H9 (cell line): ENCODE data around the gene FAM180B. TPM values are rescaled to one million over a fixed set of nuclear protein-coding genes. Genes with fewer than 3 reads are reported as not detected.

Source experiments
- DNase-seq: peaks from one replicate; pipeline ENCODE4 v3.0.0-alpha.2; 2017
- H2AFZ ChIP-seq: one replicate; pipeline ENCODE4 v1.6.1; 2013; ENCODE audit warnings: mild to moderate bottlenecking, low read length, control low read depth, moderate library complexity
- H2AK5ac ChIP-seq: 2 replicates; pipeline ENCODE4 v1.6.1; 2013; ENCODE audit warnings: low read length, control low read depth, mixed read lengths; ENCODE audit not compliant: insufficient read length
- H2BK120ac ChIP-seq: one replicate; pipeline ENCODE4 v1.6.1; 2013; ENCODE audit warnings: low read depth, mild to moderate bottlenecking, low read length, control low read depth, inconsistent platforms; ENCODE audit not compliant: poor library complexity, severe bottlenecking
- H2BK12ac ChIP-seq: 2 replicates; pipeline ENCODE4 v1.6.1; 2013; ENCODE audit warnings: low read length, control low read depth, mixed read lengths, low read depth; ENCODE audit not compliant: insufficient read length
- H2BK15ac ChIP-seq: 2 replicates; pipeline ENCODE4 v1.6.1; 2013; ENCODE audit warnings: low read depth, low read length, control low read depth
- H2BK20ac ChIP-seq: one replicate; pipeline ENCODE4 v1.6.1; 2013; ENCODE audit warnings: low read depth, mild to moderate bottlenecking, low read length, control low read depth, inconsistent platforms; ENCODE audit not compliant: poor library complexity, severe bottlenecking
- H2BK5ac ChIP-seq: 2 replicates; pipeline ENCODE4 v1.6.1; 2013; ENCODE audit warnings: low read length, control low read depth, mixed read lengths; ENCODE audit not compliant: insufficient read length
- H3K14ac ChIP-seq: 2 replicates; pipeline ENCODE4 v1.6.1; 2013; ENCODE audit warnings: low read length, control low read depth; ENCODE audit not compliant: insufficient read depth
- H3K18ac ChIP-seq: 2 replicates; pipeline ENCODE4 v1.6.1; 2013; ENCODE audit warnings: low read depth, mild to moderate bottlenecking, mixed read lengths, low read length, control low read depth; ENCODE audit not compliant: insufficient read length
- H3K23ac ChIP-seq: 2 replicates; pipeline ENCODE4 v1.6.1; 2013; ENCODE audit warnings: low read length, control low read depth, mixed read lengths, low read depth; ENCODE audit not compliant: insufficient read length
- H3K23me2 ChIP-seq: 2 replicates; pipeline ENCODE4 v1.6.1; 2013; ENCODE audit warnings: low read depth, mild to moderate bottlenecking, mixed read lengths, low read length, control low read depth; ENCODE audit not compliant: insufficient read length, poor library complexity, severe bottlenecking
- H3K27ac ChIP-seq: 2 replicates; pipeline ENCODE4 v1.5.1; 2013; ENCODE audit warnings: low read length, control low read depth, mixed read lengths, low read depth; ENCODE audit not compliant: insufficient read length
- H3K27me3 ChIP-seq: 2 replicates; pipeline ENCODE4 v1.6.1; 2013; ENCODE audit warnings: low read length, control low read depth, inconsistent platforms; ENCODE audit not compliant: insufficient read depth
- H3K4ac ChIP-seq: 2 replicates; pipeline ENCODE4 v1.6.1; 2013; ENCODE audit warnings: low read depth, mild to moderate bottlenecking, control low read depth, inconsistent platforms, low read length, moderate library complexity
- H3K4me1 ChIP-seq: 2 replicates; pipeline ENCODE4 v1.6.1; 2013; ENCODE audit warnings: low read length, control low read depth, inconsistent platforms; ENCODE audit not compliant: insufficient read depth
- H3K4me2 ChIP-seq: 2 replicates; pipeline ENCODE4 v1.6.1; 2013; ENCODE audit warnings: low read length, control low read depth, mixed read lengths; ENCODE audit not compliant: insufficient read length, insufficient read depth
- H3K56ac ChIP-seq: 2 replicates; pipeline ENCODE4 v1.6.1; 2013; ENCODE audit warnings: low read depth, mild to moderate bottlenecking, mixed read lengths, low read length, control low read depth; ENCODE audit not compliant: insufficient read length
- H3K79me1 ChIP-seq: 2 replicates; pipeline ENCODE4 v1.6.1; 2013; ENCODE audit warnings: low read depth, mild to moderate bottlenecking, moderate library complexity, low read length, control low read depth, inconsistent platforms; ENCODE audit not compliant: insufficient read depth, poor library complexity, severe bottlenecking
- H3K79me2 ChIP-seq: 2 replicates; pipeline ENCODE4 v1.6.1; 2013; ENCODE audit warnings: low read length, control low read depth, inconsistent platforms; ENCODE audit not compliant: insufficient read depth
- H3K9ac ChIP-seq: 2 replicates; pipeline ENCODE4 v1.6.1; 2013; ENCODE audit warnings: low read length, control low read depth, mixed read lengths; ENCODE audit not compliant: insufficient read length; ENCODE audit errors: extremely low read depth
- H3K9me3 ChIP-seq: one replicate; pipeline ENCODE4 v1.6.1; 2013; ENCODE audit warnings: low read depth, low read length, inconsistent platforms; ENCODE audit not compliant: control insufficient read depth
- H3T11ph ChIP-seq: one replicate; pipeline ENCODE4 v1.6.1; 2013; ENCODE audit warnings: mild to moderate bottlenecking, low read length, control low read depth, inconsistent platforms
- H4K20me1 ChIP-seq: one replicate; pipeline ENCODE4 v1.6.1; 2013; ENCODE audit not compliant: control insufficient read depth, insufficient read length, insufficient read depth
- H4K5ac ChIP-seq: 2 replicates; pipeline ENCODE4 v1.6.1; 2013; ENCODE audit warnings: low read depth, mild to moderate bottlenecking, mixed read lengths, low read length, control low read depth; ENCODE audit not compliant: insufficient read length
- H4K8ac ChIP-seq: replicated peaks from 2 replicates; pipeline ENCODE4 v1.6.1; 2013; ENCODE audit warnings: low read length, control low read depth, mixed read lengths, low read depth; ENCODE audit not compliant: insufficient read length
- H4K91ac ChIP-seq: 2 replicates; pipeline ENCODE4 v1.6.1; 2013; ENCODE audit warnings: low read depth, mild to moderate bottlenecking, moderate library complexity, mixed read lengths, low read length, control low read depth; ENCODE audit not compliant: insufficient read length
- H3K27ac Mint-ChIP-seq, 3 experiments: 2 replicates in 2 of 3; 3 replicates in 1 of 3; pipeline ENCODE4 v1.8.0; 2020 to 2021; ENCODE audit warnings: mixed read lengths in 3 of 3, mild to moderate bottlenecking in 1 of 3, moderate library complexity in 1 of 3
- H3K27me3 Mint-ChIP-seq: 2 replicates; pipeline ENCODE4 v1.8.0; 2021; ENCODE audit warnings: low read depth, mild to moderate bottlenecking, moderate library complexity, mixed read lengths
- H3K36me3 Mint-ChIP-seq, 3 experiments: 2 replicates in 2 of 3; 3 replicates in 1 of 3; pipeline ENCODE4 v1.8.0; 2020 to 2021; ENCODE audit warnings: low read depth in 3 of 3, mixed read lengths in 3 of 3; ENCODE audit not compliant: insufficient read depth in 1 of 3
- H3K4me1 Mint-ChIP-seq, 2 experiments: 2 replicates each; pipeline ENCODE4 v1.8.0; 2020; ENCODE audit warnings: mixed read lengths in 2 of 2
- H3K4me3 Mint-ChIP-seq, 2 experiments: 2 replicates in 1 of 2; 3 replicates in 1 of 2; pipeline ENCODE4 v1.8.0; 2020 to 2021; ENCODE audit warnings: mild to moderate bottlenecking in 2 of 2, mixed read lengths in 2 of 2, moderate library complexity in 1 of 2
- H3K9me3 Mint-ChIP-seq, 2 experiments: 2 replicates in 1 of 2; 3 replicates in 1 of 2; pipeline ENCODE4 v1.8.0; 2020; ENCODE audit warnings: mild to moderate bottlenecking in 2 of 2, mixed read lengths in 2 of 2, moderate library complexity in 1 of 2
- WGBS: extraction: QIAGEN DNeasy Blood & Tissue Kit; methylation state at CpG from one replicate; pipeline ENCODE4 v1.1.7; 2013; ENCODE audit warnings: missing lambda C conversion rate, low lambda C conversion rate, mixed read lengths; ENCODE audit not compliant: insufficient read length; ENCODE audit errors: extremely low coverage; 5-methylcytosine and 5-hydroxymethylcytosine counted together
- total RNA-seq: library from RNA; stranded (reverse); gene quantifications from 2 replicates; pipeline ENCODE4 v1.2.1, GENCODE V29; 2021
- TF ChIP-seq, protein P1 (sequence below): fragments of 200-600 bp; sonication (generic); conservative IDR thresholded peaks from 3 replicates; pipeline ENCODE4 v1.8.0; 2021; ENCODE audit warnings: antibody characterized with exemption, mild to moderate bottlenecking

The FAM180B gene
- total RNA-seq, 1 experiment from 2014 or later: 0.37 TPM

DNA sequence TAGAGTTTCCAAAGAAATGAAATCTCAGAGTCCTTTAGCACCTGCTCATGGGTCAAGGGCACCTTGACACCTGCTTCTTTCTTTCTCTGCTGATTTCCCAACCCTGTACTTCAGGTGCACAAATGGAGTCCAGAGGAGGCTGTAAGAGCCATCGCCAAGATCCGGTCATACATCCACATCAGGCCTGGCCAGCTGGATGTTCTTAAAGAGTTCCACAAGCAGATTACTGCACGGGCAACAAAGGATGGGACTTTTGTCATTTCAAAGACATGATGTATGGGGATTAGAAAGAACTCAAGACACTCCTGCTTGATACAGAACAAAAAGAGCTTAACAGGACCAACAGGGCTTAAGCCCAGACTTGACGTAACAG is 15.1 kb upstream of the FAM180B start:
- no peak for DNase-seq
- H3K4me2 ChIP-seq: no peak overlapping the region
- H2AFZ ChIP-seq: no peak overlapping the region
- no peaks in the 10 kb centered on the region for H3K27me3 ChIP-seq
- TF ChIP-seq, protein P1, sequence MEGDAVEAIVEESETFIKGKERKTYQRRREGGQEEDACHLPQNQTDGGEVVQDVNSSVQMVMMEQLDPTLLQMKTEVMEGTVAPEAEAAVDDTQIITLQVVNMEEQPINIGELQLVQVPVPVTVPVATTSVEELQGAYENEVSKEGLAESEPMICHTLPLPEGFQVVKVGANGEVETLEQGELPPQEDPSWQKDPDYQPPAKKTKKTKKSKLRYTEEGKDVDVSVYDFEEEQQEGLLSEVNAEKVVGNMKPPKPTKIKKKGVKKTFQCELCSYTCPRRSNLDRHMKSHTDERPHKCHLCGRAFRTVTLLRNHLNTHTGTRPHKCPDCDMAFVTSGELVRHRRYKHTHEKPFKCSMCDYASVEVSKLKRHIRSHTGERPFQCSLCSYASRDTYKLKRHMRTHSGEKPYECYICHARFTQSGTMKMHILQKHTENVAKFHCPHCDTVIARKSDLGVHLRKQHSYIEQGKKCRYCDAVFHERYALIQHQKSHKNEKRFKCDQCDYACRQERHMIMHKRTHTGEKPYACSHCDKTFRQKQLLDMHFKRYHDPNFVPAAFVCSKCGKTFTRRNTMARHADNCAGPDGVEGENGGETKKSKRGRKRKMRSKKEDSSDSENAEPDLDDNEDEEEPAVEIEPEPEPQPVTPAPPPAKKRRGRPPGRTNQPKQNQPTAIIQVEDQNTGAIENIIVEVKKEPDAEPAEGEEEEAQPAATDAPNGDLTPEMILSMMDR: no peak
- no peaks in the 10 kb centered on the region for H3K9me3 ChIP-seq
- no peak overlapping the region; a peak in 1 of 7 replicates for H3K27ac Mint-ChIP-seq
- no peak overlapping the region for H3K23ac ChIP-seq
- no peak overlapping the region for H3K27ac ChIP-seq
- peaks cover 21 to 75% (median 66%) of the 10 kb centered on the region in 3 experiments for H3K36me3 Mint-ChIP-seq
- no peak overlapping the region for H2BK120ac ChIP-seq
- no peaks in the 10 kb centered on the region for H3K4me1 ChIP-seq
- no peaks in the 10 kb centered on the region for H3K27me3 Mint-ChIP-seq
- H2AK5ac ChIP-seq: no peak overlapping the region
- peaks cover 5 to 6% of the 10 kb centered on the region in 2 experiments; a peak in 3 of 4 replicates for H3K4me1 Mint-ChIP-seq
- H3K4ac ChIP-seq: no peak overlapping the region
- no peak overlapping the region for H4K5ac ChIP-seq
- H3K14ac ChIP-seq: no peak overlapping the region
- no peak overlapping the region for H2BK20ac ChIP-seq
- no peak overlapping the region for H2BK15ac ChIP-seq
- no peaks in the 10 kb centered on the region for H3K9me3 Mint-ChIP-seq
- H4K8ac ChIP-seq: no peak overlapping the region
- no peak overlapping the region for H2BK12ac ChIP-seq
- H3K23me2 ChIP-seq: no peaks in the 10 kb centered on the region
- H3K9ac ChIP-seq: no peak overlapping the region
- no CpG with 5 or more reads among the region's 4 CpGs for WGBS
- H3K79me2 ChIP-seq: no peaks in the 10 kb centered on the region; the same call in 1 of the 2 replicates
- H3K79me1 ChIP-seq: peaks cover 3% of the 10 kb centered on the region
- no peak overlapping the region for H4K91ac ChIP-seq
- H3T11ph ChIP-seq: no peak overlapping the region
- H3K18ac ChIP-seq: no peak overlapping the region
- H2BK5ac ChIP-seq: no peak overlapping the region
- no peak overlapping the region for H3K56ac ChIP-seq
- no peaks in the 10 kb centered on the region for H4K20me1 ChIP-seq
- H3K4me3 Mint-ChIP-seq: no peak overlapping the region
